ENCODE results near the gene EFCAB5. TPM values are rescaled to one million over a fixed set of nuclear protein-coding genes. Genes with fewer than 3 reads are reported as not detected.
A peak's percentile ranks its signal among the peaks of the same experiment; 100 is the strongest.
"Not testable (repeated sequence)": the region's sequence is repeated elsewhere in the genome, so short reads cannot be mapped to it uniquely, and the experiment has no call there.

EFCAB5 gene
- total RNA-seq, 1 donor from 2014 or later: not detected

GRCh38 chr17:29930409-29931010 lies 10.9 kb upstream of the EFCAB5 start:
- ATAC-seq (ENCODE audit: poor library complexity): peak; percentile 42
- no peak for DNase-seq
- intact Hi-C loops (cut with DNase I): loop anchor here (2.0 kb wide), 1 partner anchor 122 kb away; no protein-coding TSS in a partner anchor

- peak; percentile 60 for DNase-seq
- intact Hi-C loops (cut with DNase I): loop anchor here (2.0 kb wide), 1 partner anchor 123 kb away; no protein-coding TSS in a partner anchor
Observed at GRCh38 chr17:29931231-29931932, 10.1 kb upstream of the EFCAB5 start.

GRCh38 chr17:29933379-29933778 lies 8.1 kb upstream of the EFCAB5 start:
- no peak for ATAC-seq (ENCODE audit: poor library complexity)
- intact Hi-C loops (cut with DNase I): no loop called here

More at GRCh38 chr17:29931231-29931932, 10.1 kb upstream of the EFCAB5 start:
- peak; percentile 77 for ATAC-seq (ENCODE audit: poor library complexity)

GRCh38 chr17:29935909-29936308 lies 5.5 kb upstream of the EFCAB5 start:
- ATAC-seq (ENCODE audit: poor library complexity); DNase-seq; intact Hi-C loops (cut with DNase I): not testable (repeated sequence)

More at GRCh38 chr17:29933379-29933778, 8.1 kb upstream of the EFCAB5 start:
- DNase-seq: no peak

GRCh38 chr17:29936724-29937123 lies 4.7 kb upstream of the EFCAB5 start:
- intact Hi-C loops (cut with DNase I): no loop called here

GRCh38 chr17:29945281-29945680 lies 3.8 kb downstream of the EFCAB5 start:
- no peak for ATAC-seq (ENCODE audit: poor library complexity)
- intact Hi-C loops (cut with DNase I): no loop called here
- DNase-seq: no peak

More at GRCh38 chr17:29936724-29937123, 4.7 kb upstream of the EFCAB5 start:
- DNase-seq (no peak), ATAC-seq (ENCODE audit: poor library complexity) (no peak)

GRCh38 chr17:29948448-29949215 lies 7.2 kb downstream of the EFCAB5 start:
- ATAC-seq (ENCODE audit: poor library complexity) (no peak), DNase-seq (no peak)
- intact Hi-C loops (cut with DNase I): no loop called here

- ATAC-seq (ENCODE audit: poor library complexity) (no peak), DNase-seq (no peak)
- intact Hi-C loops (cut with DNase I): no loop called here
Observed at GRCh38 chr17:29949696-29950095, 8.3 kb downstream of the EFCAB5 start.

- intact Hi-C loops (cut with DNase I): no loop called here
- DNase-seq (no peak), ATAC-seq (ENCODE audit: poor library complexity) (no peak)
Observed at GRCh38 chr17:29954405-29954804, 13.0 kb downstream of the EFCAB5 start.

- intact Hi-C loops (cut with DNase I): no loop called here
Observed at GRCh38 chr17:29956225-29956624, 14.8 kb downstream of the EFCAB5 start.

GRCh38 chr17:29957488-29957887 lies 16.1 kb downstream of the EFCAB5 start:
- ATAC-seq (ENCODE audit: poor library complexity); intact Hi-C loops (cut with DNase I); DNase-seq: not testable (repeated sequence)

More at GRCh38 chr17:29956225-29956624, 14.8 kb downstream of the EFCAB5 start:
- ATAC-seq (ENCODE audit: poor library complexity) (no peak), DNase-seq (no peak)

- DNase-seq (no peak), ATAC-seq (ENCODE audit: poor library complexity) (no peak)
- intact Hi-C loops (cut with DNase I): no loop called here
Observed at GRCh38 chr17:29958947-29959657, 17.7 kb downstream of the EFCAB5 start.

GRCh38 chr17:29959658-29960337 lies 18.4 kb downstream of the EFCAB5 start:
- intact Hi-C loops (cut with DNase I): no loop called here
- ATAC-seq (ENCODE audit: poor library complexity): no peak
- no peak for DNase-seq

- intact Hi-C loops (cut with DNase I): no loop called here
- no peak for DNase-seq
- ATAC-seq (ENCODE audit: poor library complexity): no peak
Observed at GRCh38 chr17:29962656-29963055, 21.2 kb downstream of the EFCAB5 start.

GRCh38 chr17:29968271-29968670 lies 26.8 kb downstream of the EFCAB5 start:
- intact Hi-C loops (cut with DNase I): no loop called here
- ATAC-seq (ENCODE audit: poor library complexity) (no peak), DNase-seq (no peak)

- intact Hi-C loops (cut with DNase I): no loop called here
- ATAC-seq (ENCODE audit: poor library complexity): no peak
Observed at GRCh38 chr17:29972277-29972676, 30.8 kb downstream of the EFCAB5 start.

GRCh38 chr17:29973005-29973404 lies 31.6 kb downstream of the EFCAB5 start:
- intact Hi-C loops (cut with DNase I): no loop called here
- ATAC-seq (ENCODE audit: poor library complexity): no peak
- DNase-seq: no peak

More at GRCh38 chr17:29972277-29972676, 30.8 kb downstream of the EFCAB5 start:
- DNase-seq: no peak

- intact Hi-C loops (cut with DNase I): no loop called here
- ATAC-seq (ENCODE audit: poor library complexity) (no peak), DNase-seq (no peak)
Observed at GRCh38 chr17:29977836-29978235, 36.4 kb downstream of the EFCAB5 start.
